Heart right ventricle (tissue), 16 donors: Measurements from ENCODE around the gene ZNF488. TPM values are rescaled to one million over a fixed set of nuclear protein-coding genes. Genes with fewer than 3 reads are reported as not detected.

ENCODE experiments used
- ATAC-seq, 8 donors: fragments of 200-7000 bp; cut with Tn5 transposase; one replicate each; pipeline ENCODE4 v1.9.1; 2020; ENCODE audit warnings: mild to moderate bottlenecking in 8 of 8, moderate library complexity in 8 of 8, moderate number of reproducible peaks in 1 of 8
- DNase-seq, 2 donors: peaks; one replicate each; pipeline ENCODE4 v3.0.0-alpha.2; 2020
- H3K27ac ChIP-seq, 10 donors: fragments of 200-600 bp; sonication (generic) in 2 of 10; one replicate each; pipeline versions ENCODE4 v1.5.0 to v1.8.0; 2020 to 2022; ENCODE audit warnings: mild to moderate bottlenecking in 3 of 10
- H3K27me3 ChIP-seq, 7 donors: fragments of 200-600 bp; one replicate each; pipeline ENCODE4 v1.8.0; 2021 to 2022; ENCODE audit warnings: mild to moderate bottlenecking in 2 of 7
- H3K36me3 ChIP-seq, 9 donors: fragments of 200-600 bp; sonication (generic) in 1 of 9; one replicate each; pipeline versions ENCODE4 v1.5.0 to v1.8.0; 2020 to 2022; ENCODE audit warnings: mild to moderate bottlenecking in 2 of 9
- H3K4me1 ChIP-seq, 9 donors: fragments of 200-600 bp; sonication (generic) in 1 of 9; one replicate each; pipeline versions ENCODE4 v1.5.0 to v1.8.0; 2020 to 2022; ENCODE audit warnings: mild to moderate bottlenecking in 4 of 9
- H3K4me3 ChIP-seq, 10 donors: fragments of 200-600 bp; sonication (generic) in 2 of 10; one replicate each; pipeline versions ENCODE4 v1.5.0 to v1.8.0; 2020 to 2022; ENCODE audit warnings: mild to moderate bottlenecking in 7 of 10, moderate library complexity in 2 of 10
- H3K9me3 ChIP-seq, 11 donors: fragments of 200-600 bp in 10 of 11; sonication (generic) in 2 of 11; one replicate each; pipeline versions ENCODE4 v1.5.0 to v1.8.0; 2013 to 2022; ENCODE audit warnings: mild to moderate bottlenecking in 2 of 11, control low read depth in 1 of 11, moderate library complexity in 1 of 11
- WGBS, 2 donors: extraction: QIAGEN DNeasy Blood & Tissue Kit; methylation state at CpG; one replicate each; pipeline ENCODE4 v1.1.7; 2013; ENCODE audit warnings: inconsistent platforms in 1 of 2; 5-methylcytosine and 5-hydroxymethylcytosine counted together
- intact Hi-C, 10 donors: fragments of 100-400 bp; cut with DNase I; formaldehyde crosslinking; loops; one replicate each; pipeline versions ENCODE4 v1.11.1 to v1.14.2; 2022
- polyA plus RNA-seq, 2 donors: library from polyadenylated mRNA; stranded (reverse); fragments of 200-250 nt; gene quantifications; one replicate each; pipeline ENCODE4 v1.2.3, GENCODE V29; 2013
- total RNA-seq, 10 donors: library from RNA; stranded (reverse); fragmentation: NEBNext Ultra II Directional in 3 of 10; extraction: Animal tissue kit (Norgen Biotek cat#: 25700) in 3 of 10; gene quantifications; one replicate each; pipeline versions ENCODE4 v1.2.1 to v1.2.4, GENCODE V29; 2021 to 2023
- TF ChIP-seq, protein P1 (sequence below), 9 donors: fragments of 200-600 bp; sonication (generic) in 2 of 9; IDR thresholded peaks; one replicate each; pipeline versions ENCODE4 v1.5.0 to v1.8.0; 2021 to 2022; ENCODE audit warnings: antibody characterized with exemption in 9 of 9, mild to moderate bottlenecking in 5 of 9, moderate library complexity in 1 of 9
- donor health status: Arrhythmogenic right ventricular cardiomyopathy.
- donor health status: ischemic (EF 13 %, LVEDD 7.1; RV severe dilation, severe dysfunction).
- donor health status: healthy with polysubstance abuse.
- donor health status: DM: no; HTN: yes; CAD: no.
- donor health status: DM: no; HTN: no; CAD: no.
- donor health status: ischemic (EF 25% LVEDD 6.9; RV normal size, moderate dysfunction).
- donor health status: ischemic (EF 25% LVEDD 5.7; RV mildly dilated, moderate dysfunction).
- donor health status: healthy.
- donor health status: DM: yes; HTN: yes; CAD: no.
- donor health status: Ischemic cardiomyopathy.
- donor health status: ischemic (EF 35%, LVEDD 5.7; RV mildly dilated, moderate dysfunction).
- donor health status: nonischemic (EF 11% LVEDD 7.7; RV severe dilation, severe dysfunction).
- donor health status: DM: yes; HTN: yes; CAD: no.
- donor health status: PGD.
- donor health status: ischemic (EF 29% LVEDD 5.4; RV normal size, mild dysfunction).
- donor health status: nonischemic (EF 23%, LVEDD 6.1; RV moderate dilation, normal function).

ZNF488 gene
- total and polyA plus RNA-seq, 12 donors: 0.05 to 0.14 (median 0.09) TPM; not detected in 7

DNA sequence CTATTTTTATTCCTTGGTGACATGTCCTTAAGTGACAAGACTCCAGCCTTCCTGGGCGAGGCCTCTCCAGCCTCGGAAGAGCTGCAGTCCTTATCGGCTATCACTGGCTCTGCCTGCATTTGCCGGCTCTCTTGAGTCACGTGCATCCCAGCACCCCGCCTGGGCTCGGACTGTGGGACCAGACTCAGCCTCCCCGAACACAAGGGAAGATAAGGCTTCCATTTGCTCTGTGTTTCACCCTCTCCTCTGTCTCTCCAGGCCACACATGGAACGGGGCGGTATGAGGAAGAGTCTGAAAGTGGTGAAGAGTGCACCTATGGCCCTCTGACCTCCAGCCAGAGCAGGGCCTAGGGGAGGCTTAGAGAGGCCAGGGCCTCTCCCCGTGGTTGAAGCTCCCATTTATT is 57.2 kb downstream of the ZNF488 start:
- Histone ChIP-seq H3K4me3 (no peak overlapping the region), H3K4me1 (peaks cover 0 to 10% (median 0%) of the 10 kb centered on the region in 9 donors), H3K9me3 (no peaks in the 10 kb centered on the region), H3K27me3 (peaks cover 0 to 21% (median 9%) of the 10 kb centered on the region in 7 donors), H3K36me3 (no peaks in the 10 kb centered on the region), H3K27ac (peak overlapping the region in 2 of 10 donors; percentile 1 to 22)
- TF ChIP-seq, protein P1, sequence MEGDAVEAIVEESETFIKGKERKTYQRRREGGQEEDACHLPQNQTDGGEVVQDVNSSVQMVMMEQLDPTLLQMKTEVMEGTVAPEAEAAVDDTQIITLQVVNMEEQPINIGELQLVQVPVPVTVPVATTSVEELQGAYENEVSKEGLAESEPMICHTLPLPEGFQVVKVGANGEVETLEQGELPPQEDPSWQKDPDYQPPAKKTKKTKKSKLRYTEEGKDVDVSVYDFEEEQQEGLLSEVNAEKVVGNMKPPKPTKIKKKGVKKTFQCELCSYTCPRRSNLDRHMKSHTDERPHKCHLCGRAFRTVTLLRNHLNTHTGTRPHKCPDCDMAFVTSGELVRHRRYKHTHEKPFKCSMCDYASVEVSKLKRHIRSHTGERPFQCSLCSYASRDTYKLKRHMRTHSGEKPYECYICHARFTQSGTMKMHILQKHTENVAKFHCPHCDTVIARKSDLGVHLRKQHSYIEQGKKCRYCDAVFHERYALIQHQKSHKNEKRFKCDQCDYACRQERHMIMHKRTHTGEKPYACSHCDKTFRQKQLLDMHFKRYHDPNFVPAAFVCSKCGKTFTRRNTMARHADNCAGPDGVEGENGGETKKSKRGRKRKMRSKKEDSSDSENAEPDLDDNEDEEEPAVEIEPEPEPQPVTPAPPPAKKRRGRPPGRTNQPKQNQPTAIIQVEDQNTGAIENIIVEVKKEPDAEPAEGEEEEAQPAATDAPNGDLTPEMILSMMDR (IDR thresholded peaks at IDR 0.05): no peak
- ATAC-seq (peak; percentile 39 to 89 (median 74)), DNase-seq (peak in 1 of 2 donors; percentile 39)
- 26 to 40% methylated on average over 11 of the region's 11 CpGs for WGBS, 2 donors
- intact Hi-C loops: no loop called here

GRCh38 chr10:47326306-47326926 is 57.7 kb downstream of the ZNF488 start:
- intact Hi-C loops: no loop called here
- DNase-seq (no peak), ATAC-seq (peak; percentile 38 to 82 (median 72))
- H3K4me1 ChIP-seq: peaks cover 0 to 10% (median 0%) of the 10 kb centered on the region in 9 donors
- no peak overlapping the region for H3K4me3 ChIP-seq
- peak overlapping the region in 3 of 10 donors; percentile 1 to 39 (median 22) for H3K27ac ChIP-seq
- H3K9me3 ChIP-seq: no peaks in the 10 kb centered on the region
- WGBS, 2 donors: 29 to 42% methylated on average over 5 of the region's 5 CpGs
- peaks cover 0 to 22% (median 9%) of the 10 kb centered on the region in 7 donors for H3K27me3 ChIP-seq
- H3K36me3 ChIP-seq: no peaks in the 10 kb centered on the region
- TF ChIP-seq, protein P1 (IDR thresholded peaks at IDR 0.05): no peak

- Histone ChIP-seq H3K4me3 (no peak overlapping the region), H3K9me3 (no peaks in the 10 kb centered on the region), H3K27ac (peak overlapping the region in 1 of 10 donors; percentile 22), H3K36me3 (no peaks in the 10 kb centered on the region), H3K27me3 (peaks cover 0 to 22% (median 9%) of the 10 kb centered on the region in 7 donors), H3K4me1 (peaks cover 0 to 10% (median 0%) of the 10 kb centered on the region in 9 donors)
- no peak for ATAC-seq
- no peak for DNase-seq
- TF ChIP-seq, protein P1 (IDR thresholded peaks at IDR 0.05): no peak
- WGBS, 2 donors: 92 to 95% methylated on average over 30 of the region's 30 CpGs
- intact Hi-C loops: no loop called here
Measured at GRCh38 chr10:47325303-47326291, 58.5 kb downstream of the ZNF488 start.

DNA sequence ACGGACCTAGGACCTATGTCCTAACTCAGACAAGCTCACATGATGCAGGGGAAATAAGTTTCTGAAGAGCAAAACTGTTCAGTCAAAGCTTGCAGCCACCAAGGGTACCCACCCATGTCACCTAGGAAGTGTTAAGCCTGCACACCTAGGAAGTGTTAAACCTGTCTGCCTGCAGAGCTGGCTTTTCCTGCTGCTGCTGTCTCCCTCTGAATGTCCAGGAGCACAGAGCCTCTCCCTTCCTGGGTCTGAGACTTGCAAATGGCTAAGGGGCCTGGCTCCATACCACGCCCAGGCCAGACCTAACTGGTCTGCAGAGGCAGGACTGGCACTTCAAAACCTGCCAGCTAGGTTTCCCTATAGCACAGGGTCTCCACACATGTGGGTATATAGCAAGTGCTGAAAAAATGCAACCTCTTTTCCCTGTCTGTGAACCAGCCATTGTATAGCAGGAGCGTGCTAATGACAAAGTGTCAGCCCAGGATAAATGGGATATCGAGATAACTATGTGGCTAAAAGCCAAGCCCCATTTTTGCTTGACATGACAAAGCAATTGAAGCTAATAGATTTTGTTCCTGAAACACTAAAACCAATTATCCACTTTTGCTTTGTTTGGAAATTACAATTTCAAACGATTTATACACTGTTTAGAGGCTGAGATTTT is 60.3 kb downstream of the ZNF488 start:
- H3K4me1 ChIP-seq: peaks cover 0 to 10% (median 0%) of the 10 kb centered on the region in 9 donors
- no peaks in the 10 kb centered on the region for H3K9me3 ChIP-seq
- TF ChIP-seq, protein P1 (IDR thresholded peaks at IDR 0.05): no peak
- H3K4me3 ChIP-seq: no peak overlapping the region
- no peak for ATAC-seq
- H3K27ac ChIP-seq: no peak overlapping the region
- H3K27me3 ChIP-seq: peaks cover 0 to 22% (median 9%) of the 10 kb centered on the region in 7 donors
- no peaks in the 10 kb centered on the region for H3K36me3 ChIP-seq
- DNase-seq: no peak
- WGBS, 2 donors: 53 to 54% methylated on average over 5 of the region's 5 CpGs
- intact Hi-C loops: no loop called here
